Hepatocyte (in vitro differentiated cells): ENCODE data around the gene TAF4. TPM values are rescaled to one million over a fixed set of nuclear protein-coding genes. Genes with fewer than 3 reads are reported as not detected.

Source experiments
- DNase-seq: peaks from one replicate; pipeline ENCODE4 v3.0.0-alpha.2; 2016; ENCODE audit warnings: low spot score
- H2AFZ ChIP-seq: fragments of 200-600 bp; sonication (generic); 2 replicates; pipeline ENCODE4 v1.6.0; 2016; ENCODE audit warnings: antibody characterized with exemption, mild to moderate bottlenecking
- H3K27ac ChIP-seq: fragments of 200-600 bp; sonication (generic); 2 replicates; pipeline ENCODE4 v1.5.1; 2016; ENCODE audit warnings: mild to moderate bottlenecking
- H3K27me3 ChIP-seq: fragments of 200-600 bp; sonication (generic); 2 replicates; pipeline ENCODE4 v1.6.1; 2016
- H3K36me3 ChIP-seq: fragments of 200-600 bp; sonication (generic); replicated peaks from 2 replicates; pipeline ENCODE4 v1.5.1; 2016; ENCODE audit warnings: low read depth; ENCODE audit not compliant: insufficient read depth
- H3K4me1 ChIP-seq: fragments of 200-600 bp; sonication (generic); 2 replicates; pipeline ENCODE4 v1.5.1; 2016; ENCODE audit warnings: mild to moderate bottlenecking, moderate library complexity; ENCODE audit not compliant: insufficient read depth
- H3K4me2 ChIP-seq: fragments of 200-600 bp; sonication (generic); 2 replicates; pipeline ENCODE4 v1.6.0; 2016
- H3K4me3 ChIP-seq: fragments of 200-600 bp; sonication (generic); 2 replicates; pipeline ENCODE4 v1.5.1; 2016; ENCODE audit warnings: mild to moderate bottlenecking
- H3K79me2 ChIP-seq: fragments of 200-600 bp; sonication (generic); 2 replicates; pipeline ENCODE4 v1.6.0; 2017; ENCODE audit warnings: mild to moderate bottlenecking
- H3K9me2 ChIP-seq: fragments of 200-600 bp; sonication (generic); replicated peaks from 2 replicates; pipeline ENCODE4 v1.6.0; 2017; ENCODE audit warnings: mild to moderate bottlenecking; ENCODE audit not compliant: insufficient read depth
- H3K9me3 ChIP-seq: fragments of 200-600 bp; sonication (generic); 2 replicates; pipeline ENCODE4 v1.5.1; 2016; ENCODE audit warnings: low read depth, mild to moderate bottlenecking
- H4K20me1 ChIP-seq: fragments of 200-600 bp; sonication (generic); 2 replicates; pipeline ENCODE4 v1.6.0; 2016; ENCODE audit warnings: mild to moderate bottlenecking; ENCODE audit not compliant: insufficient read depth, poor library complexity, severe bottlenecking
- EZH2 ChIP-seq: fragments of 200-600 bp; sonication (generic); IDR thresholded peaks from 2 replicates; pipeline ENCODE4 v1.6.1; 2016; ENCODE audit warnings: antibody characterized with exemption, mild to moderate bottlenecking, borderline replicate concordance
- EZH2phosphoT487 ChIP-seq: fragments of 200-600 bp; sonication (generic); IDR thresholded peaks from one replicate; pipeline ENCODE4 v1.6.1; 2018; ENCODE audit warnings: antibody characterized with exemption, mild to moderate bottlenecking, low read depth, moderate library complexity; ENCODE audit not compliant: unreplicated experiment, severe bottlenecking
- WGBS: methylation state at CpG from one replicate; pipeline ENCODE4 v1.1.6; 2016; ENCODE audit warnings: low lambda C conversion rate; ENCODE audit errors: missing lambda C conversion rate; 5-methylcytosine and 5-hydroxymethylcytosine counted together
- polyA plus RNA-seq: library from polyadenylated mRNA; unstranded; fragments of >200 nt; fragmentation: Nextera tagmentation; extraction: Ambion mirVana; gene quantifications from 2 replicates; pipeline ENCODE4 v1.2.1, GENCODE V29; 2016
- total RNA-seq: library from RNA; depleted of rRNA; stranded (reverse); fragments of >200 nt; gene quantifications from 2 replicates; pipeline ENCODE4 v1.2.3, GENCODE V29; 2014
- TF ChIP-seq, protein P1 (sequence below): fragments of 200-600 bp; sonication (generic); IDR thresholded peaks from 2 replicates; pipeline ENCODE4 v1.5.1; 2016; ENCODE audit warnings: antibody characterized with exemption, mild to moderate bottlenecking; ENCODE audit not compliant: poor library complexity

TAF4 gene
- total and polyA plus RNA-seq, 2 experiments from 2014 or later = 2.9 to 6.6 TPM

DNA sequence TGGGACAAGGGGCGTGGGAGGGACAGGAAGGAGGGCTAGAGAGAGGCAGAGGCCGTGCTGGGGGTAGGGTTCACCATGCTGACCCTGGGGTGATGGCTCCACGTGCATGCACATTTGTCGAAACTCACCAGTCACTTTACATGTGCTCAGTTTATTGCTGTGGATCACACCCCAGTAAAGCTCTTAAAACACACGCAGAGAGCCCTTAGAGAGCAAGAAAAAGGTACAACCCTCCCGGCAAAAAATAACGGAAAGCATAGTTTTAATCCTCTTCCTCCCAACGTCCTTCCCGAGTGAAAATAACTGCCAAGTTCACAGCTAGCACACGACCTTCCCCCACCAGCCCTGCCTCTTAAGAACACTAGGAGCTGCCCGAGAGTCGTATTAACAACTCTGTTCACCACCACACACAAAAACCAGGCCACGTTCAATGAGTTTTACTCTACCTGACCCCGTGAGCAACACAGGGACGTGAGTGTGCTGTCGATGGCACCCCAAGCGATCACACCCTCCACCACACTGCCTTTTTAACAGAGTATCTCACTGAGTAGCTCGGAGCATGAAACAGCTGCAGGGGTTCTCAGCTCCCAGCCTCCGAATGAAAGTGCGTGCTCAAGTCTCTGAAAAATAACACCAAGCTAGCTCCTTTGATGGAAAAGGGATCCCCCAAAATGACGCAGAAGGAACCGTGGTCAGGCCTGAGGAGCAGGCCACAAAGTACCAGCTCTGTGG is 39.7 kb downstream of the TAF4 start:
- no peak for TF ChIP-seq EZH2phosphoT487
- TF ChIP-seq, protein P1, sequence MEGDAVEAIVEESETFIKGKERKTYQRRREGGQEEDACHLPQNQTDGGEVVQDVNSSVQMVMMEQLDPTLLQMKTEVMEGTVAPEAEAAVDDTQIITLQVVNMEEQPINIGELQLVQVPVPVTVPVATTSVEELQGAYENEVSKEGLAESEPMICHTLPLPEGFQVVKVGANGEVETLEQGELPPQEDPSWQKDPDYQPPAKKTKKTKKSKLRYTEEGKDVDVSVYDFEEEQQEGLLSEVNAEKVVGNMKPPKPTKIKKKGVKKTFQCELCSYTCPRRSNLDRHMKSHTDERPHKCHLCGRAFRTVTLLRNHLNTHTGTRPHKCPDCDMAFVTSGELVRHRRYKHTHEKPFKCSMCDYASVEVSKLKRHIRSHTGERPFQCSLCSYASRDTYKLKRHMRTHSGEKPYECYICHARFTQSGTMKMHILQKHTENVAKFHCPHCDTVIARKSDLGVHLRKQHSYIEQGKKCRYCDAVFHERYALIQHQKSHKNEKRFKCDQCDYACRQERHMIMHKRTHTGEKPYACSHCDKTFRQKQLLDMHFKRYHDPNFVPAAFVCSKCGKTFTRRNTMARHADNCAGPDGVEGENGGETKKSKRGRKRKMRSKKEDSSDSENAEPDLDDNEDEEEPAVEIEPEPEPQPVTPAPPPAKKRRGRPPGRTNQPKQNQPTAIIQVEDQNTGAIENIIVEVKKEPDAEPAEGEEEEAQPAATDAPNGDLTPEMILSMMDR = peak; percentile 57
- peak; percentile 72 for DNase-seq

DNA sequence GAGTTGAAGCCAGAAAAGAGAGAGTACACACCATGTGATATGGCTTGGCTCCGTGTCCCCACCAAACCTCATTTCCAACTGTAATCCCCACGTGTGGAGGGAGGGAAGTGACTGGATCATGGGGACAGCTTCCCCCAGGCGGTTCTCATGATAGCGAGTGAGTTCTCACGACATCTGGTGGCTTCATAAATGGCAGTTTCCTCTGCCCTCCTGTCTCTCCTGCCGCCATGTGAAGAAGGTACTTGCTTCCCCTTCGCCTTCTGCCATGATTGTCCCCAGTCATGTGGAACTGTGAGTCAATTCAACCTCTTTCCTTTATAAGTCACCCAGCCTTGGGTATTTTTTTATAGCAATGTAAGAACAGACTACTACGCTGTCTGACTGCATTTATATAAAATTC is 40.3 kb downstream of the TAF4 start:
- Histone ChIP-seq H3K27me3 (no peaks in the 10 kb centered on the region), H3K79me2 (peaks cover 100% of the 10 kb centered on the region), H2AFZ (no peak overlapping the region), H3K4me1 (peaks cover 8% of the 10 kb centered on the region), H3K36me3 (no peaks in the 10 kb centered on the region), H3K4me2 (peak overlapping the region; percentile 52), H4K20me1 (peaks cover 72% of the 10 kb centered on the region), H3K27ac (no peak overlapping the region), H3K9me2 (no peaks in the 10 kb centered on the region), H3K4me3 (no peak overlapping the region), H3K9me3 (no peaks in the 10 kb centered on the region)
- TF ChIP-seq, protein P1 = no peak
- TF ChIP-seq EZH2phosphoT487 = no peak
- no peak for TF ChIP-seq EZH2
- 65% methylated on average over 8 of the region's 8 CpGs for WGBS
- DNase-seq = no peak

More for the DNA sequence above, 39.7 kb downstream of the TAF4 start:
- peaks cover 8% of the 10 kb centered on the region for H3K4me1 ChIP-seq
- H3K4me2 ChIP-seq = peak overlapping the region; percentile 59
- no peak overlapping the region for H3K4me3 ChIP-seq
- WGBS = 47% methylated on average over 22 of the region's 22 CpGs
- H3K79me2 ChIP-seq = peaks cover 100% of the 10 kb centered on the region
- no peaks in the 10 kb centered on the region for H3K27me3 ChIP-seq
- H3K27ac ChIP-seq = no peak overlapping the region
- peaks cover 70% of the 10 kb centered on the region for H4K20me1 ChIP-seq
- no peak overlapping the region for H2AFZ ChIP-seq
- no peaks in the 10 kb centered on the region for H3K9me2 ChIP-seq
- no peaks in the 10 kb centered on the region for H3K36me3 ChIP-seq
- no peaks in the 10 kb centered on the region for H3K9me3 ChIP-seq

DNA sequence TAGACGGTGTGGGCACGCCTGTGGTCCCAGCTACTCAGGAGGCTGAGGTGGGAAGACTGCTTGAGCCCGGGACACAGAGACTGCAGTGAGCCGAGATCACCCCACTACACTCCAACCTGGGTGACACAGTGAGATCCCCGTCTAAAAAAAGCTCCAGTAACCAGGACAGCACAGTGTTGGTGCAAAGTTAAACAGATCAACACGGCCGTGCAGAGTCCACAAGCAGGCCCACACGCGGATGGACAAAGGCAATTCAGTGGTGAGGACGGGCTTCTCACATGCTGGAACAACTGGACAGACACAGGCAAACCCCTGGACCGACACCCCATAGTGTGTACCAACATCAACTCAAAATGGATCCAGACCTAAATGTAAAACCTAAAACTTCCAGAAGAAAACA is 41.7 kb downstream of the TAF4 start:
- Histone ChIP-seq H3K4me3 (no peak overlapping the region), H3K36me3 (no peaks in the 10 kb centered on the region), H3K9me2 (no peaks in the 10 kb centered on the region), H3K79me2 (peaks cover 100% of the 10 kb centered on the region), H3K9me3 (no peaks in the 10 kb centered on the region), H3K27ac (no peak overlapping the region), H2AFZ (no peak overlapping the region), H3K4me1 (peaks cover 8% of the 10 kb centered on the region), H3K4me2 (no peak overlapping the region), H4K20me1 (peaks cover 81% of the 10 kb centered on the region), H3K27me3 (no peaks in the 10 kb centered on the region)
- no peak for TF ChIP-seq EZH2phosphoT487
- TF ChIP-seq, protein P1 = no peak
- TF ChIP-seq EZH2 = no peak
- no peak for DNase-seq
- WGBS = 91% methylated on average over 11 of the region's 11 CpGs
